Activated CD4-positive, alpha-beta memory T cell treated with anti-CD3 and anti-CD28 coated beads for 36 hours (primary cell): ENCODE results near the gene MARCHF9. TPM values are rescaled to one million over a fixed set of nuclear protein-coding genes. Genes with fewer than 3 reads are reported as not detected.
A peak's percentile ranks its signal among the peaks of the same experiment; 100 is the strongest.

Experiments used
- CTCF ChIA-PET: fragments of 350-600 bp; sonication (Branson Sonifier 250); formaldehyde crosslinking; loops from one replicate; lab custom pipeline; 2021; ENCODE audit warnings: antibody characterized with exemption, inconsistent platforms; lab: Charles Lee
- POLR2A ChIA-PET: fragments of 350-600 bp; sonication (Branson Sonifier 250); formaldehyde crosslinking; loops from one replicate; lab custom pipeline; 2021; ENCODE audit warnings: antibody characterized with exemption; lab: Charles Lee
- DNase-seq: peaks from one replicate; pipeline ENCODE4 v3.0.0-alpha.2; 2020
- H3K27ac Mint-ChIP-seq: one replicate; pipeline ENCODE4 v1.8.0; 2021; ENCODE audit warnings: mixed read lengths
- H3K27me3 Mint-ChIP-seq: one replicate; pipeline ENCODE4 v1.8.0; 2021; ENCODE audit warnings: mixed read lengths
- H3K36me3 Mint-ChIP-seq: one replicate; pipeline ENCODE4 v1.8.0; 2021; ENCODE audit warnings: mixed read lengths
- H3K4me1 Mint-ChIP-seq: one replicate; pipeline ENCODE4 v1.8.0; 2021; ENCODE audit warnings: low read depth, mixed read lengths
- H3K4me3 Mint-ChIP-seq: one replicate; pipeline ENCODE4 v1.8.0; 2021; ENCODE audit warnings: mild to moderate bottlenecking, mixed read lengths
- H3K9me3 Mint-ChIP-seq: one replicate; pipeline ENCODE4 v1.8.0; 2021; ENCODE audit warnings: mixed read lengths
- intact Hi-C: fragments of 100-400 bp; cut with micrococcal nuclease; formaldehyde crosslinking; loops from one replicate; pipeline ENCODE4 v1.15.1; 2023
- total RNA-seq, 2 experiments: library from RNA; stranded (reverse); gene quantifications; one replicate each; pipeline ENCODE4 v1.2.3, GENCODE V29; 2021

Gene MARCHF9
- total RNA-seq, 2 experiments from 2014 or later = 20.9 to 21.2 TPM

DNA sequence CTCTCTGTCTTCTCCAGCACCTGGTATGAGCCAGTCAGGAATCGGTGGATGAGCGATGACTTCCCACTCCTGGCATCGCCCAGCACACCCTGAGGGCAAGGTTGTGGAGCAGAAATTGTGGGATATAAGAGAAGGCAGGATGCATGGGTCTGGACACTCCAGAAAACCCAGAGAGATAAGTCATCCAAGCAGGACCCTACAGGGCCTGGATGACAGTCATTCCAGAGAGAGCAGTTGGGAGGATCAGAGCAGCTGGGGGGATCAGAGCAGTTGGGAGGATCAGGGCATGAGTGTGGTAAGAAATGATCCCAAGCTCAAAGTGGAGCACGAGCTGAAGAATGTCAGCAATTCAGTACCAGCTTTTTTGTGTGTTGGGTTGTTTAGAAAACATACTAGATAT, 20.3 kb upstream of the MARCHF9 start:
- CTCF ChIA-PET = interaction anchor here (1.3 to 1.4 kb wide), 2 partner anchors 9 to 151 kb away, joined by 5 to 6 read pairs; no protein-coding TSS in a partner anchor
- H3K4me1 Mint-ChIP-seq = peaks cover 18% of the 10 kb centered on the region
- H3K9me3 Mint-ChIP-seq = no peaks in the 10 kb centered on the region
- no peak overlapping the region for H3K4me3 Mint-ChIP-seq
- H3K36me3 Mint-ChIP-seq = peaks cover 49% of the 10 kb centered on the region
- DNase-seq = no peak
- intact Hi-C loops = no loop called here
- peak overlapping the region; percentile 6 for H3K27ac Mint-ChIP-seq
- H3K27me3 Mint-ChIP-seq = no peaks in the 10 kb centered on the region
- POLR2A ChIA-PET = no interaction called here

- intact Hi-C loops = no loop called here
- Mint-ChIP-seq H3K27me3 (no peaks in the 10 kb centered on the region), H3K9me3 (no peaks in the 10 kb centered on the region), H3K27ac (no peak overlapping the region), H3K36me3 (peaks cover 46% of the 10 kb centered on the region), H3K4me1 (peaks cover 23% of the 10 kb centered on the region), H3K4me3 (no peak overlapping the region)
- CTCF ChIA-PET = interaction anchor here (1.3 to 1.4 kb wide), 2 partner anchors 9 to 152 kb away, joined by 5 to 6 read pairs; no protein-coding TSS in a partner anchor
- POLR2A ChIA-PET = no interaction called here
- DNase-seq = no peak
These were observed 19.6 kb upstream of the MARCHF9 start for GRCh38 chr12:57735198-57735855.

DNA sequence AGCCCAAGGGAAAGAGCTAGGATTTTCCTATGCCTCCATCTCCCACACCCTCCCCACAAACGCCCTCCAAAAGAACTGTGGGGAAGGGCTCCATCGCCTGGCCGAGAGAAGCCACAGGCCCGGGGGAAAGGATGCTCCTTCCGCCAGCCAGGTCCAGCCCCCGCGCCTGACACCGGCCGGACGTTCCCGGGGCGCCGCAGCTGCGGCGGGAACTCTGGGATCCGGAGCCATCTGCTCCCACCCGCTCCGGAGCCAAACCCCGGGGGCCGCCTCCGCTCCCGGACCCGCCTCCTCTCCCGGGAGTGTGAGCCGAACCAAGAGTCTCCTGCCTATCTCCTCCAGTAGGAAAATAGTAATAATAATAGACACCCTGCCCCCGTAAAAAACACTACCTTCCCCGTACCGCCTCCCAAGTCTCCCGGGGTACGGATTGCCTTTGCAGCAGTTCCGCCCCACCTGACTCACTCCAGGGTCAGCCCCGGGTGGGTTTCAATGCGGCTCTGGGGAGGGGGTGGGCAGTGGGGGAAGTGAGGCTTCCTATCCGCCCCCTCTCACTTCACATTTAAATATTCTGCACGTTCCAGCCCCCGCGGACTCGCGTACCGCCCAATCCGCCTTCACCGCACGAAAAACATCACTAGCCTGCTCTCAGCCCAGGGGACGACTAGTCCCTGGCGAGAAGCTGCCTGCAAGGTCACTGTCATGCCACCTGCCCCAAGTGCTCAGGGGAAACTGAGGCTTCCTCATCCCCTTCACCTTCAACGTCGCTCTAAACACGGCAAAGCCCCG, 18.8 kb upstream of the MARCHF9 start:
- H3K27me3 Mint-ChIP-seq = no peaks in the 10 kb centered on the region
- intact Hi-C loops = no loop called here
- H3K9me3 Mint-ChIP-seq = no peaks in the 10 kb centered on the region
- POLR2A ChIA-PET = interaction anchor here (0.5 to 1.2 kb wide), 2 partner anchors 12 to 66 kb away, joined by 3 to 6 read pairs; no protein-coding TSS in a partner anchor
- CTCF ChIA-PET = no interaction called here
- no peak overlapping the region for H3K27ac Mint-ChIP-seq
- H3K4me3 Mint-ChIP-seq = no peak overlapping the region
- H3K36me3 Mint-ChIP-seq = peaks cover 38% of the 10 kb centered on the region
- DNase-seq = no peak
- H3K4me1 Mint-ChIP-seq = peaks cover 30% of the 10 kb centered on the region

DNA sequence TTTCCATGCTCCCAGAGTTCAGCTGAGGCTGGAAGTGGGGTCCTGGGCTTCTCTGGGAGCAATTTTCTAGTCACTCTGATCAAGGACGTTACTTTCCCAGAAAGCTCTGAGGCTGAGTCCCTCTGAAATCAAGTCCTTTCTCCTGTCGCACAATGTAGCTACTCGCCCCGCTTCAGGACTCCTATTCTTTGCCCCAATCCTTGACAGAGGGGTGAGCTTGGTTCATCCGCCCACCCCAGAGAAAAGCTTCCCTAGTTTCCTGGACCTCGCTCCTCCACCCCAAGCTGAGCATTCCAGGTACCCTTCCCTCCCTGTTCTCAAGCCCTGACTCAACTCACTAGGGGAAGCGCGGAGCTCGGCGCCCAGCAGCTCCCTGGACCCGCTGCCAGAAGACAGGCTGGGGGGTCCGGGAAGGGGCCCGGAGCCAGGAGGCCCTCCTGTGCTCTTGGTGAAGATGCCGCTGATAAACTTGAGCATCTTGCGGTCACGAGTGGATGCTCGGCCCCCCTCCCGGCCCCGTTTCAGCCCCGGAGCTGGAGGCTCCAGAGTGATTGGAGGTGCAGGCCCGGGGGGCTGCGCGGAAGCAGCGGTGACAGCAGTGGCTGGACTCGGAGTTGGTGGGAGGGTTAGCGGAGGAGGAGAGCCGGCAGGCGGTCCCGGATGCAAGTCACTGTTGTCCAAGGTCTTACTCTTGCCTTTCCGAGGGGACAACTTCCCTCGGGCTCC, 18.0 kb upstream of the MARCHF9 start:
- no peak for DNase-seq
- POLR2A ChIA-PET = interaction anchor here (0.5 to 1.2 kb wide), 2 partner anchors 12 to 67 kb away, joined by 3 to 6 read pairs; no protein-coding TSS in a partner anchor
- Mint-ChIP-seq H3K4me1 (peaks cover 33% of the 10 kb centered on the region), H3K36me3 (peaks cover 32% of the 10 kb centered on the region), H3K27me3 (no peaks in the 10 kb centered on the region), H3K4me3 (no peak overlapping the region), H3K9me3 (no peaks in the 10 kb centered on the region), H3K27ac (no peak overlapping the region)
- intact Hi-C loops = no loop called here
- CTCF ChIA-PET = no interaction called here

DNA sequence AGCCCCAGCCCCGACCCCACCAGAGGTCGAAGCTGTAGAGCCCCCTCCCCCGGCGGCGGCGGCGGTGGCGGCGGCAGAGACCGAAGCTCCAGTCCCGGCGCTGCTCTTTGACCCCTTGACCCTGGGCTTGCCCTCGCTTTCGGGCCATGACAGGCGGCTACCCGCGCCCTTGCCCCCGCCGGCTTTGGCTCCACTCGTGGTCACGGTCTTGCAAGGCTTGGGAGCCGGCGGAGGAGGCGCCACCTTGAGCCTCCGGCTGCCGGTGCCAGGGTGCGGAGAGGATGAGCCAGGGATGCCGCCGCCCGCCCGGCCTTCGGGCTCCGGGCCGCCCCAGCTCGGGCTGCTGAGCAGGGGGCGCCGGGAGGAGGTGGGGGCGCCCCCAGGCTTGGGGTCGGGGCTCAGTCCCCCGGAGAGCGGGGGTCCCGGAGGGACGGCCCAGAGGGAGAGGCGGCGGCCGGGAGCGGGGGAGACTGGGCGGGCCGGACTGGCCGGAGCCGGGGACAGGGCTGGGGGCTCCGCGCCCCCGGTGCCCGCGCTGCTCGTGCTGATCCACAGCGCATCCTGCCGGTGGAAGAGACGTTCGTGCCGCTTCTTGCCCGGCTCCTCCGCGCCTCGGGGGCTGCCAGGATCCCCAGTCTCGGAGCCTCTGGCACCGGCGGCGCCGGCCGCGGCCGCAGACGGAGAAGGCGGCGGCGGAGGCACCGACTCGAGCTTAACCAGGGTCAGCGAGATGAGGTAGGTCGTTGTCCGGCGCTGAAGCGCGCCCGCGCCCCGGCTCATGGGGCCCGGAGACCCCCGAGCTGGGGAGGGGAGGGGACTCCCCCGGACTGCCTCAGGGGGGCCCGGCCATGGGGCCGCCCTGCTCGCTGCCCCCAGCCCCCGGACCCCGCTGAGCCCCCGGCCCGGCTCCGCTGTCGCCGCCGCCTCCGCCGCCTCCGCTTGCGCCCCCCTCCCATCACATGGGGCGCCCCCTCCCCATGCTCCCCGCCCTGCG, 17.1 kb upstream of the MARCHF9 start:
- CTCF ChIA-PET = no interaction called here
- DNase-seq = no peak
- POLR2A ChIA-PET = interaction anchor here (1.2 kb wide), 1 partner anchor 13 kb away, joined by 6 read pairs; no protein-coding TSS in a partner anchor
- Mint-ChIP-seq H3K27me3 (no peaks in the 10 kb centered on the region), H3K4me3 (no peak overlapping the region), H3K9me3 (no peaks in the 10 kb centered on the region), H3K36me3 (peaks cover 24% of the 10 kb centered on the region), H3K27ac (no peak overlapping the region), H3K4me1 (peaks cover 40% of the 10 kb centered on the region)
- intact Hi-C loops = no loop called here

GRCh38 chr12:57738661-57739237, 16.2 kb upstream of the MARCHF9 start, which contains the start of gene AGAP2:
AGAP2 (minus strand) TSS chr12:57738742; CDS start chr12:57738246, 496 bp downstream.
- POLR2A ChIA-PET = no interaction called here
- peaks cover 42% of the 10 kb centered on the region for H3K4me1 Mint-ChIP-seq

DNA sequence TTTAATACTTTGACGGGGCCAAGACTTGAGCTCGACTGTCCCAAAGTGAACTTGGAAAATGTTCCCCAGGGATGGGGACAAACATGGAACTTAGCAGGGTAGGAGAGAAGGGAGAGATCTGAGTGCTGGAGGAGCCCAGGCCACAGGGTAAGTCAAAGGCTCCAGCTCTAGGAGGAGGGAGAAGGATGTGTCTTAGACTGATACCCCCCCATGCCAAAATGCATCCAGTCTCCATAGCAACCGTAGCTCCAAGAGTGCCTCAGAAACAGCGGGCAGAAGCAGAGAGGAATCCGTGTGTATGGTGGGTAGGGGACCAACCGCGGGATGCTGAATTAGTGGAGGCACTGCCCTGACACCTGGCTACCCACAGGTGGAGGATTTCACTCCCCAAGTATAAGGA, 15.5 kb upstream of the MARCHF9 start:
- peak overlapping the region; percentile 1 for H3K4me3 Mint-ChIP-seq
- POLR2A ChIA-PET = interaction anchor here (0.6 kb wide), 1 partner anchor 26 kb away, joined by 3 read pairs; no protein-coding TSS in a partner anchor
- peak overlapping the region; percentile 7 for H3K27ac Mint-ChIP-seq
- H3K36me3 Mint-ChIP-seq = peaks cover 17% of the 10 kb centered on the region
- intact Hi-C loops = no loop called here
- DNase-seq = no peak
- H3K9me3 Mint-ChIP-seq = no peaks in the 10 kb centered on the region
- H3K27me3 Mint-ChIP-seq = no peaks in the 10 kb centered on the region
- CTCF ChIA-PET = no interaction called here
- peaks cover 48% of the 10 kb centered on the region for H3K4me1 Mint-ChIP-seq

More at GRCh38 chr12:57738661-57739237, 16.2 kb upstream of the MARCHF9 start, which contains the start of gene AGAP2:
- intact Hi-C loops = no loop called here
- CTCF ChIA-PET = no interaction called here
- H3K4me3 Mint-ChIP-seq = peak within 1 kb of the TSS; percentile 1
- no peak for DNase-seq
- H3K36me3 Mint-ChIP-seq = peaks cover 19% of the 10 kb centered on the region
- H3K9me3 Mint-ChIP-seq = no peaks in the 10 kb centered on the region
- no peaks in the 10 kb centered on the region for H3K27me3 Mint-ChIP-seq
- peak within 1 kb of the TSS; percentile 7 for H3K27ac Mint-ChIP-seq

GRCh38 chr12:57739914-57740538, 14.9 kb upstream of the MARCHF9 start:
- ChIA-PET POLR2A (interaction anchor here (0.6 kb wide), 1 partner anchor 26 kb away, joined by 3 read pairs; no protein-coding TSS in a partner anchor), CTCF (interaction anchor here (2.3 kb wide), 1 partner anchor 47 kb away, joined by 13 read pairs; the partner anchor contains the start of gene OS9)
- H3K27ac Mint-ChIP-seq = peak overlapping the region; percentile 38
- intact Hi-C loops = loop anchor here (5.0 kb wide), 2 partner anchors 108 to 193 kb away; partner anchors contain the start of genes B4GALNT1 and DCTN2
- no peak for DNase-seq
- H3K36me3 Mint-ChIP-seq = peaks cover 12% of the 10 kb centered on the region
- no peaks in the 10 kb centered on the region for H3K27me3 Mint-ChIP-seq
- peaks cover 52% of the 10 kb centered on the region for H3K4me1 Mint-ChIP-seq
- peak overlapping the region; percentile 32 for H3K4me3 Mint-ChIP-seq
- no peaks in the 10 kb centered on the region for H3K9me3 Mint-ChIP-seq

GRCh38 chr12:57740656-57741412, 14.1 kb upstream of the MARCHF9 start:
- H3K4me1 Mint-ChIP-seq = peaks cover 59% of the 10 kb centered on the region

More at GRCh38 chr12:57740656-57741412, 14.1 kb upstream of the MARCHF9 start:
- H3K27me3 Mint-ChIP-seq = no peaks in the 10 kb centered on the region
- DNase-seq = peak; percentile 91
- H3K36me3 Mint-ChIP-seq = peaks cover 15% of the 10 kb centered on the region
- no peaks in the 10 kb centered on the region for H3K9me3 Mint-ChIP-seq
- peak overlapping the region; percentile 98 for H3K4me3 Mint-ChIP-seq
- POLR2A ChIA-PET = interaction anchor here (0.8 to 3.0 kb wide), 4 partner anchors 11 to 106 kb away, joined by 3 to 11 read pairs (median 6); partner anchors contain the start of genes CDK4 and OS9
- CTCF ChIA-PET = interaction anchor here (0.7 to 2.4 kb wide), 10 partner anchors 11 to 285 kb away, joined by 3 to 16 read pairs (median 6); partner anchors contain the start of genes B4GALNT1, CDK4 and OS9
- peak overlapping the region; percentile 94 for H3K27ac Mint-ChIP-seq
- intact Hi-C loops = loop anchor here (1.0 to 5.0 kb wide), 3 partner anchors 109 to 194 kb away; partner anchors contain the start of genes B4GALNT1 and DCTN2
